Measurements from ENCODE around the gene KRT6A. TPM values are rescaled to one million over a fixed set of nuclear protein-coding genes. Genes with fewer than 3 reads are reported as not detected.

KRT6A gene
- total and polyA plus RNA-seq, 2 donors (not counting 1 experiment from before 2014, with no cell fraction given) = not detected

DNA sequence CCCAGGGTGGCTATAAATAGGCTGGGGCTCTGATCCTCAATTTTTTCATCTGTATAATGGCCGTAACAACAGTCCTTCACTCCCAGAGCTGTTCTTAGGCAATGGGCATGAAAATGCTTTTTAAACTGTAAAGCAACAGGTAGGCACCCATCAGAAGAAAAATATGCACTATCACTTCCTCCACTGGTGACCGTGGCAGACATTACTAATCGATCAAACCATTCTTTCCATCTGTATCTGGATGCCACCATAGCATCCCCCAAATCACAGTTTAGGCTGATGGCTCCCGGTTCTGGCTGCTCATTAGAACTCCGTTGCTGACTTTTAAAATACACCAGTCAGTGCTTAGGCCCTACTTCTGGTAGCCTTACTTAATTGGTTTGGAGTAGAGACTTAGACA, 48.7 kb upstream of the KRT6A start:
- WGBS (ENCODE audit: insufficient coverage) = 100% methylated on average over 2 of the region's 5 CpGs
- no peaks in the 10 kb centered on the region for H3K79me2 ChIP-seq (ENCODE audit: control insufficient read depth, insufficient read depth, low read length)
- H3K4me1 Mint-ChIP-seq = no peaks in the 10 kb centered on the region
- no peak overlapping the region for H3K4me2 ChIP-seq (replicated peaks; ENCODE audit: low read depth, low read length, poor library complexity, severe bottlenecking)
- no peaks in the 10 kb centered on the region for H3K36me3 ChIP-seq (replicated peaks in 1 of 2; ENCODE audit: control extremely low read depth in 1 of 2, control insufficient read depth in 1 of 2, extremely low read depth in 1 of 2, insufficient read depth in 2 of 2, low read length in 1 of 2)
- peaks cover 16% of the 10 kb centered on the region for H3K27me3 Mint-ChIP-seq
- H3K4me3 Mint-ChIP-seq = no peak overlapping the region
- H2AFZ ChIP-seq (ENCODE audit: insufficient read depth, low read depth, low read length, poor library complexity, severe bottlenecking) = no peak overlapping the region
- peaks cover 0 to 5% (median 0%) of the 10 kb centered on the region in 4 experiments for H3K27me3 ChIP-seq (replicated peaks in 1 of 4; ENCODE audit: control extremely low read depth in 1 of 4, control insufficient read depth in 3 of 4, insufficient read depth in 4 of 4, low read length in 3 of 4)
- intact Hi-C loops (cut with micrococcal nuclease) = no loop called here
- DNase-seq (no peak), ATAC-seq (ENCODE audit: low read depth) (no peak)
- CTCF ChIA-PET = no interaction called here
- no peak overlapping the region for H3K27ac Mint-ChIP-seq
- POLR2A ChIA-PET = no interaction called here
- H3K9me3 Mint-ChIP-seq (ENCODE audit: insufficient read depth) = no peaks in the 10 kb centered on the region
- H3K4me3 ChIP-seq (ENCODE audit: control extremely low read depth in 1 of 5, extremely low read depth in 1 of 5, insufficient read depth in 1 of 5, low read depth in 2 of 5, low read length in 4 of 5) = no peak overlapping the region
- H4K20me1 ChIP-seq (ENCODE audit: control insufficient read depth, insufficient read depth, low read length, poor library complexity, severe bottlenecking) = no peaks in the 10 kb centered on the region
- TF ChIP-seq, protein P1, sequence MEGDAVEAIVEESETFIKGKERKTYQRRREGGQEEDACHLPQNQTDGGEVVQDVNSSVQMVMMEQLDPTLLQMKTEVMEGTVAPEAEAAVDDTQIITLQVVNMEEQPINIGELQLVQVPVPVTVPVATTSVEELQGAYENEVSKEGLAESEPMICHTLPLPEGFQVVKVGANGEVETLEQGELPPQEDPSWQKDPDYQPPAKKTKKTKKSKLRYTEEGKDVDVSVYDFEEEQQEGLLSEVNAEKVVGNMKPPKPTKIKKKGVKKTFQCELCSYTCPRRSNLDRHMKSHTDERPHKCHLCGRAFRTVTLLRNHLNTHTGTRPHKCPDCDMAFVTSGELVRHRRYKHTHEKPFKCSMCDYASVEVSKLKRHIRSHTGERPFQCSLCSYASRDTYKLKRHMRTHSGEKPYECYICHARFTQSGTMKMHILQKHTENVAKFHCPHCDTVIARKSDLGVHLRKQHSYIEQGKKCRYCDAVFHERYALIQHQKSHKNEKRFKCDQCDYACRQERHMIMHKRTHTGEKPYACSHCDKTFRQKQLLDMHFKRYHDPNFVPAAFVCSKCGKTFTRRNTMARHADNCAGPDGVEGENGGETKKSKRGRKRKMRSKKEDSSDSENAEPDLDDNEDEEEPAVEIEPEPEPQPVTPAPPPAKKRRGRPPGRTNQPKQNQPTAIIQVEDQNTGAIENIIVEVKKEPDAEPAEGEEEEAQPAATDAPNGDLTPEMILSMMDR (IDR thresholded peaks at IDR 0.05) = no peak
- TF ChIP-seq EZH2 (IDR thresholded peaks at IDR 0.05; ENCODE audit: borderline replicate concordance, insufficient read depth, low read depth, low read length, poor library complexity, severe bottlenecking) = no peak
- H3K27ac ChIP-seq (ENCODE audit: low read length in 2 of 2) = no peak overlapping the region
- no peak overlapping the region for H3K9ac ChIP-seq (ENCODE audit: low read length)
- H3K9me3 ChIP-seq (ENCODE audit: control extremely low read depth in 1 of 3, control insufficient read depth in 2 of 3, insufficient read depth in 1 of 3, low read length in 2 of 3) = peaks cover 0 to 6% (median 0%) of the 10 kb centered on the region in 3 donors
- no peaks in the 10 kb centered on the region for H3K4me1 ChIP-seq (ENCODE audit: control insufficient read depth in 2 of 2, insufficient read depth in 2 of 2, low read length in 2 of 2)

DNA sequence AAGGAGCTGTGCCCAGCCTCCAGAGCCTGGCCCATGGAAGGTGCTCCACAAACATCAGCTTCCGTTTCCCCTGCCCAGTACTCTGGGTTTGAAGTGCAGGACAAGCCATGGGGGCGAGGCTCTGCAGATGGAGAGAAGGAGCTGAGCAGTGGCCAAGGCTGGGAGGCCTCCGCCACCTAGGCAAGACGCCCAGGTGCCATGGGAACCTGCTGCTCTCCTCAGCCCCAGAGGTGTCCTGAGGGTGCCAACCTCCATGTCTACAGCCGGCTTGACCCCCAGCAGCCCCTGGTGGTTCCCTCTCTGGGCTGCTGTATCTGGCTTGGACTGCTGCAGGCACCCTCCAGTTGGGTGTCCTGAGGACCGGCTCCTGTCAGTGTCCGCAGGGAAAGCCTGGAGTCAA, 47.5 kb upstream of the KRT6A start:
- 79% methylated on average over 7 of the region's 7 CpGs for WGBS (ENCODE audit: insufficient coverage)
- Histone ChIP-seq H3K9ac (ENCODE audit: low read length) (no peak overlapping the region), H3K27ac (ENCODE audit: low read length in 2 of 2) (no peak overlapping the region), H3K4me2 (replicated peaks; ENCODE audit: low read depth, low read length, poor library complexity, severe bottlenecking) (no peak overlapping the region), H3K9me3 (ENCODE audit: control extremely low read depth in 1 of 3, control insufficient read depth in 2 of 3, insufficient read depth in 1 of 3, low read length in 2 of 3) (peaks cover 0 to 6% (median 0%) of the 10 kb centered on the region in 3 donors), H3K4me1 (ENCODE audit: control insufficient read depth in 2 of 2, insufficient read depth in 2 of 2, low read length in 2 of 2) (no peaks in the 10 kb centered on the region), H4K20me1 (ENCODE audit: control insufficient read depth, insufficient read depth, low read length, poor library complexity, severe bottlenecking) (no peaks in the 10 kb centered on the region), H3K79me2 (ENCODE audit: control insufficient read depth, insufficient read depth, low read length) (no peaks in the 10 kb centered on the region), H3K36me3 (replicated peaks in 1 of 2; ENCODE audit: control extremely low read depth in 1 of 2, control insufficient read depth in 1 of 2, extremely low read depth in 1 of 2, insufficient read depth in 2 of 2, low read length in 1 of 2) (no peaks in the 10 kb centered on the region), H3K4me3 (ENCODE audit: control extremely low read depth in 1 of 5, extremely low read depth in 1 of 5, insufficient read depth in 1 of 5, low read depth in 2 of 5, low read length in 4 of 5) (no peak overlapping the region), H3K27me3 (replicated peaks in 1 of 4; ENCODE audit: control extremely low read depth in 1 of 4, control insufficient read depth in 3 of 4, insufficient read depth in 4 of 4, low read length in 3 of 4) (peaks cover 0 to 5% (median 0%) of the 10 kb centered on the region in 4 experiments), H2AFZ (ENCODE audit: insufficient read depth, low read depth, low read length, poor library complexity, severe bottlenecking) (no peak overlapping the region)
- Mint-ChIP-seq H3K9me3 (ENCODE audit: insufficient read depth) (no peaks in the 10 kb centered on the region), H3K4me1 (no peaks in the 10 kb centered on the region), H3K4me3 (no peak overlapping the region), H3K27me3 (peaks cover 16% of the 10 kb centered on the region), H3K27ac (no peak overlapping the region)
- DNase-seq = no peak
- intact Hi-C loops (cut with micrococcal nuclease) = no loop called here
- no peak for ATAC-seq (ENCODE audit: low read depth)
- no peak for TF ChIP-seq EZH2 (IDR thresholded peaks at IDR 0.05; ENCODE audit: borderline replicate concordance, insufficient read depth, low read depth, low read length, poor library complexity, severe bottlenecking)
- TF ChIP-seq, protein P1 (IDR thresholded peaks at IDR 0.05) = no peak
- POLR2A ChIA-PET = no interaction called here
- CTCF ChIA-PET = no interaction called here

Data from B cell (primary cell).